H9 (cell line): ENCODE results near the gene NADSYN1. TPM values are rescaled to one million over a fixed set of nuclear protein-coding genes. Genes with fewer than 3 reads are reported as not detected.

Experiments
- DNase-seq: peaks from one replicate; pipeline ENCODE4 v3.0.0-alpha.2; 2017
- H2AFZ ChIP-seq: one replicate; pipeline ENCODE4 v1.6.1; 2013; ENCODE audit warnings: mild to moderate bottlenecking, low read length, control low read depth, moderate library complexity
- H2AK5ac ChIP-seq: 2 replicates; pipeline ENCODE4 v1.6.1; 2013; ENCODE audit warnings: low read length, control low read depth, mixed read lengths; ENCODE audit not compliant: insufficient read length
- H2BK120ac ChIP-seq: one replicate; pipeline ENCODE4 v1.6.1; 2013; ENCODE audit warnings: low read depth, mild to moderate bottlenecking, low read length, control low read depth, inconsistent platforms; ENCODE audit not compliant: poor library complexity, severe bottlenecking
- H2BK12ac ChIP-seq: 2 replicates; pipeline ENCODE4 v1.6.1; 2013; ENCODE audit warnings: low read length, control low read depth, mixed read lengths, low read depth; ENCODE audit not compliant: insufficient read length
- H2BK15ac ChIP-seq: 2 replicates; pipeline ENCODE4 v1.6.1; 2013; ENCODE audit warnings: low read depth, low read length, control low read depth
- H2BK20ac ChIP-seq: one replicate; pipeline ENCODE4 v1.6.1; 2013; ENCODE audit warnings: low read depth, mild to moderate bottlenecking, low read length, control low read depth, inconsistent platforms; ENCODE audit not compliant: poor library complexity, severe bottlenecking
- H2BK5ac ChIP-seq: 2 replicates; pipeline ENCODE4 v1.6.1; 2013; ENCODE audit warnings: low read length, control low read depth, mixed read lengths; ENCODE audit not compliant: insufficient read length
- H3K14ac ChIP-seq: 2 replicates; pipeline ENCODE4 v1.6.1; 2013; ENCODE audit warnings: low read length, control low read depth; ENCODE audit not compliant: insufficient read depth
- H3K18ac ChIP-seq: 2 replicates; pipeline ENCODE4 v1.6.1; 2013; ENCODE audit warnings: low read depth, mild to moderate bottlenecking, mixed read lengths, low read length, control low read depth; ENCODE audit not compliant: insufficient read length
- H3K23ac ChIP-seq: 2 replicates; pipeline ENCODE4 v1.6.1; 2013; ENCODE audit warnings: low read length, control low read depth, mixed read lengths, low read depth; ENCODE audit not compliant: insufficient read length
- H3K23me2 ChIP-seq: 2 replicates; pipeline ENCODE4 v1.6.1; 2013; ENCODE audit warnings: low read depth, mild to moderate bottlenecking, mixed read lengths, low read length, control low read depth; ENCODE audit not compliant: insufficient read length, poor library complexity, severe bottlenecking
- H3K27ac ChIP-seq: 2 replicates; pipeline ENCODE4 v1.5.1; 2013; ENCODE audit warnings: low read length, control low read depth, mixed read lengths, low read depth; ENCODE audit not compliant: insufficient read length
- H3K27me3 ChIP-seq: 2 replicates; pipeline ENCODE4 v1.6.1; 2013; ENCODE audit warnings: low read length, control low read depth, inconsistent platforms; ENCODE audit not compliant: insufficient read depth
- H3K4ac ChIP-seq: 2 replicates; pipeline ENCODE4 v1.6.1; 2013; ENCODE audit warnings: low read depth, mild to moderate bottlenecking, control low read depth, inconsistent platforms, low read length, moderate library complexity
- H3K4me1 ChIP-seq: 2 replicates; pipeline ENCODE4 v1.6.1; 2013; ENCODE audit warnings: low read length, control low read depth, inconsistent platforms; ENCODE audit not compliant: insufficient read depth
- H3K4me2 ChIP-seq: 2 replicates; pipeline ENCODE4 v1.6.1; 2013; ENCODE audit warnings: low read length, control low read depth, mixed read lengths; ENCODE audit not compliant: insufficient read length, insufficient read depth
- H3K56ac ChIP-seq: 2 replicates; pipeline ENCODE4 v1.6.1; 2013; ENCODE audit warnings: low read depth, mild to moderate bottlenecking, mixed read lengths, low read length, control low read depth; ENCODE audit not compliant: insufficient read length
- H3K79me1 ChIP-seq: 2 replicates; pipeline ENCODE4 v1.6.1; 2013; ENCODE audit warnings: low read depth, mild to moderate bottlenecking, moderate library complexity, low read length, control low read depth, inconsistent platforms; ENCODE audit not compliant: insufficient read depth, poor library complexity, severe bottlenecking
- H3K79me2 ChIP-seq: 2 replicates; pipeline ENCODE4 v1.6.1; 2013; ENCODE audit warnings: low read length, control low read depth, inconsistent platforms; ENCODE audit not compliant: insufficient read depth
- H3K9ac ChIP-seq: 2 replicates; pipeline ENCODE4 v1.6.1; 2013; ENCODE audit warnings: low read length, control low read depth, mixed read lengths; ENCODE audit not compliant: insufficient read length; ENCODE audit errors: extremely low read depth
- H3K9me3 ChIP-seq: one replicate; pipeline ENCODE4 v1.6.1; 2013; ENCODE audit warnings: low read depth, low read length, inconsistent platforms; ENCODE audit not compliant: control insufficient read depth
- H3T11ph ChIP-seq: one replicate; pipeline ENCODE4 v1.6.1; 2013; ENCODE audit warnings: mild to moderate bottlenecking, low read length, control low read depth, inconsistent platforms
- H4K20me1 ChIP-seq: one replicate; pipeline ENCODE4 v1.6.1; 2013; ENCODE audit not compliant: control insufficient read depth, insufficient read length, insufficient read depth
- H4K5ac ChIP-seq: 2 replicates; pipeline ENCODE4 v1.6.1; 2013; ENCODE audit warnings: low read depth, mild to moderate bottlenecking, mixed read lengths, low read length, control low read depth; ENCODE audit not compliant: insufficient read length
- H4K8ac ChIP-seq: replicated peaks from 2 replicates; pipeline ENCODE4 v1.6.1; 2013; ENCODE audit warnings: low read length, control low read depth, mixed read lengths, low read depth; ENCODE audit not compliant: insufficient read length
- H4K91ac ChIP-seq: 2 replicates; pipeline ENCODE4 v1.6.1; 2013; ENCODE audit warnings: low read depth, mild to moderate bottlenecking, moderate library complexity, mixed read lengths, low read length, control low read depth; ENCODE audit not compliant: insufficient read length
- H3K27ac Mint-ChIP-seq, 3 experiments: 2 replicates in 2 of 3; 3 replicates in 1 of 3; pipeline ENCODE4 v1.8.0; 2020 to 2021; ENCODE audit warnings: mixed read lengths in 3 of 3, mild to moderate bottlenecking in 1 of 3, moderate library complexity in 1 of 3
- H3K27me3 Mint-ChIP-seq: 2 replicates; pipeline ENCODE4 v1.8.0; 2021; ENCODE audit warnings: low read depth, mild to moderate bottlenecking, moderate library complexity, mixed read lengths
- H3K36me3 Mint-ChIP-seq, 3 experiments: 2 replicates in 2 of 3; 3 replicates in 1 of 3; pipeline ENCODE4 v1.8.0; 2020 to 2021; ENCODE audit warnings: low read depth in 3 of 3, mixed read lengths in 3 of 3; ENCODE audit not compliant: insufficient read depth in 1 of 3
- H3K4me1 Mint-ChIP-seq, 2 experiments: 2 replicates each; pipeline ENCODE4 v1.8.0; 2020; ENCODE audit warnings: mixed read lengths in 2 of 2
- H3K4me3 Mint-ChIP-seq, 2 experiments: 2 replicates in 1 of 2; 3 replicates in 1 of 2; pipeline ENCODE4 v1.8.0; 2020 to 2021; ENCODE audit warnings: mild to moderate bottlenecking in 2 of 2, mixed read lengths in 2 of 2, moderate library complexity in 1 of 2
- H3K9me3 Mint-ChIP-seq, 2 experiments: 2 replicates in 1 of 2; 3 replicates in 1 of 2; pipeline ENCODE4 v1.8.0; 2020; ENCODE audit warnings: mild to moderate bottlenecking in 2 of 2, mixed read lengths in 2 of 2, moderate library complexity in 1 of 2
- CTCF ChIP-seq: fragments of 200-600 bp; sonication (generic); conservative IDR thresholded peaks from 3 replicates; pipeline ENCODE4 v1.8.0; 2021; ENCODE audit warnings: antibody characterized with exemption, mild to moderate bottlenecking
- WGBS: extraction: QIAGEN DNeasy Blood & Tissue Kit; methylation state at CpG from one replicate; pipeline ENCODE4 v1.1.7; 2013; ENCODE audit warnings: missing lambda C conversion rate, low lambda C conversion rate, mixed read lengths; ENCODE audit not compliant: insufficient read length; ENCODE audit errors: extremely low coverage; 5-methylcytosine and 5-hydroxymethylcytosine counted together
- total RNA-seq: library from RNA; stranded (reverse); gene quantifications from 2 replicates; pipeline ENCODE4 v1.2.1, GENCODE V29; 2021

The NADSYN1 gene
- total RNA-seq, 1 experiment from 2014 or later, result 44.2 TPM

- no peak overlapping the region for H2BK5ac ChIP-seq
- H3K27ac Mint-ChIP-seq, result peak overlapping the region in 1 of 3 experiments; percentile 35; a peak in 1 of 7 replicates
- H3T11ph ChIP-seq, result no peak overlapping the region
- no peaks in the 10 kb centered on the region for H3K27me3 Mint-ChIP-seq
- no peak for TF ChIP-seq CTCF
- no peak overlapping the region for H3K14ac ChIP-seq
- H3K4ac ChIP-seq, result no peak overlapping the region
- H2BK20ac ChIP-seq, result no peak overlapping the region
- H2BK120ac ChIP-seq, result no peak overlapping the region
- 0 out of 4 replicates have a peak, but pooled peaks cover 0 to 3% of the 10 kb centered on the region in 2 experiments for H3K4me1 Mint-ChIP-seq
- H2BK12ac ChIP-seq, result no peak overlapping the region
- H3K4me2 ChIP-seq, result no peak overlapping the region
- H3K9me3 ChIP-seq, result no peaks in the 10 kb centered on the region
- H3K4me1 ChIP-seq, result no peaks in the 10 kb centered on the region
- no peaks in the 10 kb centered on the region for H3K79me2 ChIP-seq
- H4K20me1 ChIP-seq, result no peaks in the 10 kb centered on the region
- H4K91ac ChIP-seq, result no peak overlapping the region
- H2AK5ac ChIP-seq, result no peak overlapping the region
- no peak overlapping the region for H4K5ac ChIP-seq
- no peak overlapping the region for H3K18ac ChIP-seq
- H2AFZ ChIP-seq, result no peak overlapping the region
- H4K8ac ChIP-seq, result no peak overlapping the region
- no peak overlapping the region for H3K56ac ChIP-seq
- no peak overlapping the region for H3K27ac ChIP-seq
- H3K4me3 Mint-ChIP-seq, result no peak overlapping the region
- H3K9me3 Mint-ChIP-seq, result peaks cover 0 to 3% of the 10 kb centered on the region in 2 experiments; a peak in 2 of 5 replicates
- no peak overlapping the region for H3K9ac ChIP-seq
- no peak overlapping the region for H2BK15ac ChIP-seq
- H3K36me3 Mint-ChIP-seq, result peaks cover 15 to 58% (median 33%) of the 10 kb centered on the region in 3 experiments; a peak in 6 of 7 replicates
- no peak overlapping the region for H3K23ac ChIP-seq
- H3K79me1 ChIP-seq, result no peaks in the 10 kb centered on the region
- H3K23me2 ChIP-seq, result no peaks in the 10 kb centered on the region
- no peak for DNase-seq
- H3K27me3 ChIP-seq, result no peaks in the 10 kb centered on the region
- WGBS, result no CpG with 5 or more reads among the region's 13 CpGs
Measured at GRCh38 chr11:71499125-71499524, 46.1 kb downstream of the NADSYN1 start.
